GM12875 (cell line): Measurements from ENCODE around the gene GNG13.

ENCODE experiments used
- H3K4me3 ChIP-seq: one replicate; pipeline ENCODE4 v1.5.1; 2011; ENCODE audit warnings: low read depth, low read length, control low read depth
- TF ChIP-seq, protein P1 (sequence below): IDR thresholded peaks from 2 replicates; pipeline ENCODE4 v1.5.1; 2011; ENCODE audit warnings: low read depth, mild to moderate bottlenecking, control low read depth, inconsistent platforms, low read length, moderate library complexity, borderline replicate concordance; ENCODE audit not compliant: insufficient read depth

The GNG13 gene

DNA sequence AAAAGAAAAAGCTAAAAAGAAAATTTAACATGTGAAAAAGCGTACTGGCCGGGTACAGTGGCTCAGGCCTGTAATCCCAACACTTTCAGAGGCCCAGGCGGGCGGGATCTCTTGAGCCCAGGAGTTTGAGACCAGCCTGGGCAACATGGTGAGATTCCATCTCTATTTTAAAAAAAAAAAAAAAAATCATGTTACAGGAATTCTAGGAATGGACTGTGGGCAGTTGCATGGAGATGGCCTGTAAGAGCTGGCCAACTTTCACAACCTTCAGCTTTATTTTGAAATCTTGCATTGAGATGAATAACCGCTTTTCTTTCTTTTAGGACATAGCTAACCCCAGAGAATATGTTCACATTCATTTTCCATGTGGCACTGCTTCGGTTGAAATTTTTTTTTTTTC is 51.5 kb downstream of the GNG13 start:
- H3K4me3 ChIP-seq, result no peak overlapping the region
- TF ChIP-seq, protein P1, sequence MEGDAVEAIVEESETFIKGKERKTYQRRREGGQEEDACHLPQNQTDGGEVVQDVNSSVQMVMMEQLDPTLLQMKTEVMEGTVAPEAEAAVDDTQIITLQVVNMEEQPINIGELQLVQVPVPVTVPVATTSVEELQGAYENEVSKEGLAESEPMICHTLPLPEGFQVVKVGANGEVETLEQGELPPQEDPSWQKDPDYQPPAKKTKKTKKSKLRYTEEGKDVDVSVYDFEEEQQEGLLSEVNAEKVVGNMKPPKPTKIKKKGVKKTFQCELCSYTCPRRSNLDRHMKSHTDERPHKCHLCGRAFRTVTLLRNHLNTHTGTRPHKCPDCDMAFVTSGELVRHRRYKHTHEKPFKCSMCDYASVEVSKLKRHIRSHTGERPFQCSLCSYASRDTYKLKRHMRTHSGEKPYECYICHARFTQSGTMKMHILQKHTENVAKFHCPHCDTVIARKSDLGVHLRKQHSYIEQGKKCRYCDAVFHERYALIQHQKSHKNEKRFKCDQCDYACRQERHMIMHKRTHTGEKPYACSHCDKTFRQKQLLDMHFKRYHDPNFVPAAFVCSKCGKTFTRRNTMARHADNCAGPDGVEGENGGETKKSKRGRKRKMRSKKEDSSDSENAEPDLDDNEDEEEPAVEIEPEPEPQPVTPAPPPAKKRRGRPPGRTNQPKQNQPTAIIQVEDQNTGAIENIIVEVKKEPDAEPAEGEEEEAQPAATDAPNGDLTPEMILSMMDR, result no peak
